Measurements from ENCODE around the gene ANKRD33B.

DNA sequence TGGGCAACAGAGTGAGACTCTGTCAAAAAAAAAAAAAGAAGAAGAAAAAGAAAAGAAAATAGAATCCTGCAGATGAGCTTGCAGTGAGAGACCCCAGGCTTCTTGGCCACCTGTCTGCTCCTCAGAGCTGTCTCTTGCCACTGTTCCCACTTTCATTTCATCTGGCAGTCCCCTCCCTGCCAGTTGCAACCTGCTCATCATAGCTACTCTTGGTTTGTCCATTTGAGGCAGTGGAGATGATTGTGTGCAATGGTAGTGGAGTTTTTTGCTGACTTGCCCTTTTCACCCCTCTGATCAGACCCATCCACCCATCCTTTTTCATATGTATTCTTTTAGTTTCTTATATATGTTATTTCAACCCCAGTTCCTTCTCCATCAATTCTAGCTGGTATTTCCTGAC lies 28.7 kb downstream of the ANKRD33B start:
- TF ChIP-seq, protein P1, sequence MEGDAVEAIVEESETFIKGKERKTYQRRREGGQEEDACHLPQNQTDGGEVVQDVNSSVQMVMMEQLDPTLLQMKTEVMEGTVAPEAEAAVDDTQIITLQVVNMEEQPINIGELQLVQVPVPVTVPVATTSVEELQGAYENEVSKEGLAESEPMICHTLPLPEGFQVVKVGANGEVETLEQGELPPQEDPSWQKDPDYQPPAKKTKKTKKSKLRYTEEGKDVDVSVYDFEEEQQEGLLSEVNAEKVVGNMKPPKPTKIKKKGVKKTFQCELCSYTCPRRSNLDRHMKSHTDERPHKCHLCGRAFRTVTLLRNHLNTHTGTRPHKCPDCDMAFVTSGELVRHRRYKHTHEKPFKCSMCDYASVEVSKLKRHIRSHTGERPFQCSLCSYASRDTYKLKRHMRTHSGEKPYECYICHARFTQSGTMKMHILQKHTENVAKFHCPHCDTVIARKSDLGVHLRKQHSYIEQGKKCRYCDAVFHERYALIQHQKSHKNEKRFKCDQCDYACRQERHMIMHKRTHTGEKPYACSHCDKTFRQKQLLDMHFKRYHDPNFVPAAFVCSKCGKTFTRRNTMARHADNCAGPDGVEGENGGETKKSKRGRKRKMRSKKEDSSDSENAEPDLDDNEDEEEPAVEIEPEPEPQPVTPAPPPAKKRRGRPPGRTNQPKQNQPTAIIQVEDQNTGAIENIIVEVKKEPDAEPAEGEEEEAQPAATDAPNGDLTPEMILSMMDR (conservative IDR thresholded peaks at IDR 0.05; ENCODE audit: low read depth in 2 of 2): no peak
- TF ChIP-seq POLR2AphosphoS5 (IDR thresholded peaks at IDR 0.05; ENCODE audit: low read depth) (no peak), STAT1 (IDR thresholded peaks at IDR 0.05; ENCODE audit: unreplicated experiment) (no peak), EZH2phosphoT487 (IDR thresholded peaks at IDR 0.05; ENCODE audit: unreplicated experiment) (no peak), ZNF114 (CRISPR knock-in tag; IDR thresholded peaks at IDR 0.05) (no peak), CREB1 (CRISPR knock-in tag; IDR thresholded peaks at IDR 0.05; ENCODE audit: low read depth) (no peak)
- TF ChIP-seq, protein P2, sequence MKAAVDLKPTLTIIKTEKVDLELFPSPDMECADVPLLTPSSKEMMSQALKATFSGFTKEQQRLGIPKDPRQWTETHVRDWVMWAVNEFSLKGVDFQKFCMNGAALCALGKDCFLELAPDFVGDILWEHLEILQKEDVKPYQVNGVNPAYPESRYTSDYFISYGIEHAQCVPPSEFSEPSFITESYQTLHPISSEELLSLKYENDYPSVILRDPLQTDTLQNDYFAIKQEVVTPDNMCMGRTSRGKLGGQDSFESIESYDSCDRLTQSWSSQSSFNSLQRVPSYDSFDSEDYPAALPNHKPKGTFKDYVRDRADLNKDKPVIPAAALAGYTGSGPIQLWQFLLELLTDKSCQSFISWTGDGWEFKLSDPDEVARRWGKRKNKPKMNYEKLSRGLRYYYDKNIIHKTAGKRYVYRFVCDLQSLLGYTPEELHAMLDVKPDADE (IDR thresholded peaks at IDR 0.05): no peak
- TF ChIP-seq, protein P3, sequence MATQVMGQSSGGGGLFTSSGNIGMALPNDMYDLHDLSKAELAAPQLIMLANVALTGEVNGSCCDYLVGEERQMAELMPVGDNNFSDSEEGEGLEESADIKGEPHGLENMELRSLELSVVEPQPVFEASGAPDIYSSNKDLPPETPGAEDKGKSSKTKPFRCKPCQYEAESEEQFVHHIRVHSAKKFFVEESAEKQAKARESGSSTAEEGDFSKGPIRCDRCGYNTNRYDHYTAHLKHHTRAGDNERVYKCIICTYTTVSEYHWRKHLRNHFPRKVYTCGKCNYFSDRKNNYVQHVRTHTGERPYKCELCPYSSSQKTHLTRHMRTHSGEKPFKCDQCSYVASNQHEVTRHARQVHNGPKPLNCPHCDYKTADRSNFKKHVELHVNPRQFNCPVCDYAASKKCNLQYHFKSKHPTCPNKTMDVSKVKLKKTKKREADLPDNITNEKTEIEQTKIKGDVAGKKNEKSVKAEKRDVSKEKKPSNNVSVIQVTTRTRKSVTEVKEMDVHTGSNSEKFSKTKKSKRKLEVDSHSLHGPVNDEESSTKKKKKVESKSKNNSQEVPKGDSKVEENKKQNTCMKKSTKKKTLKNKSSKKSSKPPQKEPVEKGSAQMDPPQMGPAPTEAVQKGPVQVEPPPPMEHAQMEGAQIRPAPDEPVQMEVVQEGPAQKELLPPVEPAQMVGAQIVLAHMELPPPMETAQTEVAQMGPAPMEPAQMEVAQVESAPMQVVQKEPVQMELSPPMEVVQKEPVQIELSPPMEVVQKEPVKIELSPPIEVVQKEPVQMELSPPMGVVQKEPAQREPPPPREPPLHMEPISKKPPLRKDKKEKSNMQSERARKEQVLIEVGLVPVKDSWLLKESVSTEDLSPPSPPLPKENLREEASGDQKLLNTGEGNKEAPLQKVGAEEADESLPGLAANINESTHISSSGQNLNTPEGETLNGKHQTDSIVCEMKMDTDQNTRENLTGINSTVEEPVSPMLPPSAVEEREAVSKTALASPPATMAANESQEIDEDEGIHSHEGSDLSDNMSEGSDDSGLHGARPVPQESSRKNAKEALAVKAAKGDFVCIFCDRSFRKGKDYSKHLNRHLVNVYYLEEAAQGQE (IDR thresholded peaks at IDR 0.05; ENCODE audit: unreplicated experiment): no peak

All from GM23338 (cell line).